Endothelial cell of umbilical vein (primary cell): ENCODE data around the gene DCK. TPM values are rescaled to one million over a fixed set of nuclear protein-coding genes. Genes with fewer than 3 reads are reported as not detected.

Experiments used
- BruUV-seq: library from RNA; stranded (reverse); fragments of 400-500 nt; replicated peaks from 2 replicates; lab custom pipeline; 2021; lab: Mats Ljungman, UMichigan
- CTCF ChIA-PET: fragments of 300-600, 350-600 bp; sonication (Branson Sonifier 250); formaldehyde crosslinking; loops from one replicate; lab custom pipeline; 2021; ENCODE audit warnings: antibody characterized with exemption, inconsistent platforms; lab: Charles Lee
- POLR2A ChIA-PET: fragments of 300-600, 350-600 bp; sonication (Branson Sonifier 250); formaldehyde crosslinking; loops from one replicate; lab custom pipeline; 2021; ENCODE audit warnings: antibody characterized with exemption, inconsistent platforms; lab: Charles Lee
- DNase-seq: peaks from one replicate; pipeline ENCODE4 v3.0.0-alpha.2; 2011; ENCODE audit warnings: low read depth, low spot score
- FAIRE-seq: peaks from 2 replicates; lab custom pipeline; 2011; peaks lifted over from hg19 to GRCh38; lab: Jason Lieb, UNC
- H2AFZ ChIP-seq: 2 replicates; pipeline ENCODE4 v1.6.0; 2012; ENCODE audit warnings: low read depth, low read length, control low read depth, inconsistent platforms
- H3K27ac ChIP-seq: 2 replicates; pipeline ENCODE4 v1.5.1; 2011; ENCODE audit warnings: low read depth, mild to moderate bottlenecking, control low read depth, low read length, moderate library complexity; ENCODE audit not compliant: insufficient read depth
- H3K27me3 ChIP-seq, 2 experiments: 2 replicates each; pipeline versions ENCODE4 v1.6.0 to v1.6.1; 2011; ENCODE audit warnings: low read length in 2 of 2, mixed read lengths in 1 of 2; ENCODE audit not compliant: control insufficient read depth in 2 of 2, insufficient read depth in 2 of 2
- H3K36me3 ChIP-seq, 2 experiments: 2 replicates in 1 of 2; 3 replicates in 1 of 2; pipeline ENCODE4 v1.5.1; 2011; ENCODE audit warnings: low read length in 2 of 2, mild to moderate bottlenecking in 1 of 2, moderate library complexity in 1 of 2; ENCODE audit not compliant: control insufficient read depth in 2 of 2, insufficient read depth in 2 of 2; ENCODE audit errors: extremely low read depth in 1 of 2
- H3K4me1 ChIP-seq: 3 replicates; pipeline ENCODE4 v1.5.1; 2011; ENCODE audit warnings: mild to moderate bottlenecking, low read length; ENCODE audit not compliant: control insufficient read depth, insufficient read depth; ENCODE audit errors: extremely low read depth
- H3K4me2 ChIP-seq: 2 replicates; pipeline ENCODE4 v1.6.1; 2011; ENCODE audit warnings: low read length, control low read depth, mixed read lengths; ENCODE audit not compliant: insufficient read depth
- H3K4me3 ChIP-seq, 3 experiments: fragments of 200-600 bp in 1 of 3; sonication (generic), shearing (Covaris generic) in 1 of 3; replicated peaks in 1 of 3; 2 replicates each; pipeline ENCODE4 v1.5.1; 2011 to 2016; ENCODE audit warnings: control low read depth in 3 of 3, low read length in 3 of 3, mild to moderate bottlenecking in 2 of 3, inconsistent platforms in 1 of 3, low read depth in 1 of 3, moderate library complexity in 1 of 3; ENCODE audit not compliant: insufficient read depth in 1 of 3
- H3K79me2 ChIP-seq: 2 replicates; pipeline ENCODE4 v1.6.0; 2012; ENCODE audit warnings: low read length, inconsistent platforms; ENCODE audit not compliant: control insufficient read depth, insufficient read depth
- H3K9ac ChIP-seq: replicated peaks from 2 replicates; pipeline ENCODE3; 2011; ENCODE audit warnings: low read length, control low read depth; ENCODE audit not compliant: insufficient read depth; ENCODE audit errors: extremely low read depth
- H3K9me1 ChIP-seq: replicated peaks from 3 replicates; pipeline ENCODE4 v1.6.0; 2011; ENCODE audit warnings: mild to moderate bottlenecking, low read length; ENCODE audit not compliant: control insufficient read depth, insufficient read depth; ENCODE audit errors: extremely low read depth
- H3K9me3 ChIP-seq: replicated peaks from 2 replicates; pipeline ENCODE4 v1.5.1; 2012; ENCODE audit warnings: low read length, inconsistent platforms; ENCODE audit not compliant: control insufficient read depth, insufficient read depth
- H4K20me1 ChIP-seq: replicated peaks from 2 replicates; pipeline ENCODE3; 2011; ENCODE audit warnings: mild to moderate bottlenecking, low read length; ENCODE audit not compliant: control insufficient read depth, insufficient read depth; ENCODE audit errors: extremely low read depth
- EZH2 ChIP-seq: IDR thresholded peaks from 2 replicates; pipeline ENCODE4 v1.6.1; 2012; ENCODE audit warnings: borderline replicate concordance, low read depth, mild to moderate bottlenecking, moderate library complexity, low read length, inconsistent platforms; ENCODE audit not compliant: severe bottlenecking
- FOS ChIP-seq: IDR thresholded peaks from 2 replicates; pipeline ENCODE4 v1.6.1; 2011; ENCODE audit warnings: mild to moderate bottlenecking, low read length, moderate library complexity, borderline replicate concordance; ENCODE audit not compliant: insufficient read depth
- GATA2 ChIP-seq: IDR thresholded peaks from 2 replicates; pipeline ENCODE4 v1.7.0; 2011; ENCODE audit warnings: low read depth, mild to moderate bottlenecking, moderate library complexity, mixed read lengths, low read length; ENCODE audit not compliant: insufficient read length, insufficient read depth
- JUN ChIP-seq: IDR thresholded peaks from 2 replicates; pipeline ENCODE4 v1.6.1; 2011; ENCODE audit warnings: borderline replicate concordance, low read depth; ENCODE audit not compliant: insufficient read length, insufficient read depth
- POLR2AphosphoS5 ChIP-seq: IDR thresholded peaks from 2 replicates; pipeline ENCODE4 v1.6.1; 2012; ENCODE audit warnings: low read depth, mild to moderate bottlenecking, control low read depth, low read length, moderate library complexity; ENCODE audit not compliant: insufficient read depth
- dilution Hi-C: fragments of 300-500 bp; cut with MboI; formaldehyde crosslinking; loops from one replicate; pipeline ENCODE4 v1.15.0; 2019; ENCODE audit warnings: low sequenced_read_pairs; ENCODE audit not compliant: extremely low pct_ligation_motif_present
- intact Hi-C: fragments of 100-400 bp; cut with micrococcal nuclease; formaldehyde crosslinking; loops from one replicate; pipeline ENCODE4 v1.10.0; 2022
- polyA plus RNA-seq, 4 experiments: library from polyadenylated mRNA; depleted of rRNA in 3 of 4; stranded (reverse) in 3 of 4; unstranded in 1 of 4; fragments of >200 nt; gene quantifications; 2 replicates each; pipeline versions ENCODE4 v1.2.1 to v1.2.3, GENCODE V29; 2011 to 2012; ENCODE audit warnings: missing spikeins in 1 of 4
- total RNA-seq: library from RNA; stranded (reverse); gene quantifications from 2 replicates; pipeline ENCODE4 v1.2.3, GENCODE V29; 2021
- TF ChIP-seq, protein P1 (sequence below): IDR thresholded peaks from 2 replicates; pipeline ENCODE4 v1.6.1; 2011; ENCODE audit not compliant: insufficient read depth, insufficient read length
- TF ChIP-seq, protein P2 (sequence below), 2 donors: IDR thresholded peaks; 1 replicate in 1 of 2; 2 replicates in 1 of 2; pipeline ENCODE4 v1.5.1; 2011; ENCODE audit warnings: low read length in 2 of 2, mild to moderate bottlenecking in 2 of 2, moderate library complexity in 2 of 2, control low read depth in 1 of 2, inconsistent platforms in 1 of 2, low read depth in 1 of 2; ENCODE audit not compliant: insufficient read depth in 1 of 2; ENCODE audit errors: extremely low read depth in 1 of 2

The DCK gene
- total and polyA plus RNA-seq, 2 donors (not counting 3 experiments of a cell fraction or from before 2014, with no cell fraction given) = 4.8 to 19.9 TPM

DNA sequence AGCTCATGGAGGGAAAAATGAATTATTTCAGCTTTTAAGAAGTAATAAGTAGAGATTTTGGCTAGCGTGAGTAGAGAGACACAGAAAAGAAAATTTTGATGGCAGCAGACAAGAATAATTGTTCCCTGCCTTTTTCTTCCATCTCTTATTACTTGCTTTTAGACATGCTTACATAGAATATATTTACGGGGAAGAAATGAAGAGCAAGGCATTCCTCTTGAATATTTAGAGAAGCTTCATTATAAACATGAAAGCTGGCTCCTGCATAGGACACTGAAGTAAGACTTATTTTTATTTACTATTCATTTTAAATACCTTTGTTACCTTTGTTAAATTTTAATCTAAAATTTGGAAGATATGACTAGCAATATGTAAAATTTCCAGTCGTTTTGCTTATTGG, 32.2 kb downstream of the DCK start:
- no peaks in the 10 kb centered on the region for H4K20me1 ChIP-seq
- no peak overlapping the region for H3K27ac ChIP-seq
- H3K9ac ChIP-seq = no peak overlapping the region
- H3K4me1 ChIP-seq = peaks cover 8% of the 10 kb centered on the region
- CTCF ChIA-PET = interaction anchor here (1.0 to 5.3 kb wide), 6 partner anchors 17 to 375 kb away, joined by 3 to 76 read pairs (median 4); partner anchors contain the start of genes DCK and MOB1B
- intact Hi-C loops = no loop called here
- dilution Hi-C loops = no loop called here
- H3K36me3 ChIP-seq = peaks cover 0 to 7% of the 10 kb centered on the region in 2 experiments
- no peak overlapping the region for H3K4me3 ChIP-seq
- peak overlapping the region; percentile 46 for H3K4me2 ChIP-seq
- no peak for TF ChIP-seq FOS
- TF ChIP-seq, protein P1, sequence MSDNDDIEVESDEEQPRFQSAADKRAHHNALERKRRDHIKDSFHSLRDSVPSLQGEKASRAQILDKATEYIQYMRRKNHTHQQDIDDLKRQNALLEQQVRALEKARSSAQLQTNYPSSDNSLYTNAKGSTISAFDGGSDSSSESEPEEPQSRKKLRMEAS = no peak
- no peak for TF ChIP-seq JUN
- no peak for TF ChIP-seq EZH2
- TF ChIP-seq GATA2 = no peak
- TF ChIP-seq, protein P2, sequence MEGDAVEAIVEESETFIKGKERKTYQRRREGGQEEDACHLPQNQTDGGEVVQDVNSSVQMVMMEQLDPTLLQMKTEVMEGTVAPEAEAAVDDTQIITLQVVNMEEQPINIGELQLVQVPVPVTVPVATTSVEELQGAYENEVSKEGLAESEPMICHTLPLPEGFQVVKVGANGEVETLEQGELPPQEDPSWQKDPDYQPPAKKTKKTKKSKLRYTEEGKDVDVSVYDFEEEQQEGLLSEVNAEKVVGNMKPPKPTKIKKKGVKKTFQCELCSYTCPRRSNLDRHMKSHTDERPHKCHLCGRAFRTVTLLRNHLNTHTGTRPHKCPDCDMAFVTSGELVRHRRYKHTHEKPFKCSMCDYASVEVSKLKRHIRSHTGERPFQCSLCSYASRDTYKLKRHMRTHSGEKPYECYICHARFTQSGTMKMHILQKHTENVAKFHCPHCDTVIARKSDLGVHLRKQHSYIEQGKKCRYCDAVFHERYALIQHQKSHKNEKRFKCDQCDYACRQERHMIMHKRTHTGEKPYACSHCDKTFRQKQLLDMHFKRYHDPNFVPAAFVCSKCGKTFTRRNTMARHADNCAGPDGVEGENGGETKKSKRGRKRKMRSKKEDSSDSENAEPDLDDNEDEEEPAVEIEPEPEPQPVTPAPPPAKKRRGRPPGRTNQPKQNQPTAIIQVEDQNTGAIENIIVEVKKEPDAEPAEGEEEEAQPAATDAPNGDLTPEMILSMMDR (IDR thresholded peaks at IDR 0.05; ENCODE audit: extremely low read depth in 1 of 2, insufficient read depth in 1 of 2, low read depth in 1 of 2, low read length in 2 of 2) = no peak
- no peak for TF ChIP-seq POLR2AphosphoS5
- no peak overlapping the region for H2AFZ ChIP-seq
- FAIRE-seq = no peak
- H3K79me2 ChIP-seq = peaks cover under 1% of the 10 kb centered on the region
- POLR2A ChIA-PET = no interaction called here
- H3K9me1 ChIP-seq = no peaks in the 10 kb centered on the region
- H3K27me3 ChIP-seq = no peaks in the 10 kb centered on the region
- BruUV-seq = no TSS peak
- DNase-seq = no peak
- no peaks in the 10 kb centered on the region for H3K9me3 ChIP-seq
